Measurements from ENCODE around the gene FBXW2. TPM values are rescaled to one million over a fixed set of nuclear protein-coding genes. Genes with fewer than 3 reads are reported as not detected.
A peak's percentile ranks its signal among the peaks of the same experiment; 100 is the strongest.
"Not testable (repeated sequence)": the region's sequence is repeated elsewhere in the genome, so short reads cannot be mapped to it uniquely, and the experiment has no call there.

The FBXW2 gene
- total RNA-seq, 2 experiments from 2014 or later, result 80.5 to 87.8 TPM

GRCh38 chr9:120755044-120755443, 38.2 kb downstream of the FBXW2 start:
- no peak overlapping the region for H3K27ac Mint-ChIP-seq
- POLR2A ChIA-PET, result interaction anchor here (0.6 to 1.4 kb wide), 3 partner anchors 92 to 307 kb away, joined by 3 to 4 read pairs (median 3); no protein-coding TSS in a partner anchor
- peaks cover 7% of the 10 kb centered on the region for H3K4me1 Mint-ChIP-seq
- no peak overlapping the region for H3K4me3 Mint-ChIP-seq
- H3K27me3 Mint-ChIP-seq, result no peaks in the 10 kb centered on the region
- DNase-seq, result no peak
- peaks cover 3% of the 10 kb centered on the region for H3K36me3 Mint-ChIP-seq
- ATAC-seq (ENCODE audit: low read depth), result no peak
- no peaks in the 10 kb centered on the region for H3K9me3 Mint-ChIP-seq

DNA sequence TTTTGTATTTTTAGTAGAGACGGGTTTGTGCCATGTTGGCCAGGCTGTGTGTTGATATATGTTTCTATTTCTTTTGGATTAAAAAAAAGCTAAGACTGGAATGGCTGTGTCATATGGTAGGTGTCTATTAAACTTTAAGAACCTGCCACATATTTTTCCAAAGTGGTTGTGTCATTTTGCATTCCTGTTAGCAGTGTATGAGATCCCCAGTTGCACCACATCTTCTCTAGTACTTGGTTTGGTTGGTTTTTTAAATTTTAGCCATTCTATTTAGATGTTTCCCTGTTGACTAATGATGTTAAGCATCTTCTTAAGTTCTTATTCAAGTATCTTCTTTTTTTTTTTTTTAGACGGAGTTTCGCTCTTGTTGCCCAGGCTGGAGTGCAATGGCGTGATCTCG, 42.8 kb downstream of the FBXW2 start:
- POLR2A ChIA-PET, result no interaction called here
- no peak for DNase-seq
- peaks cover 2% of the 10 kb centered on the region for H3K36me3 Mint-ChIP-seq
- no peak overlapping the region for H3K4me3 Mint-ChIP-seq
- no peak overlapping the region for H3K27ac Mint-ChIP-seq
- H3K9me3 Mint-ChIP-seq, result no peaks in the 10 kb centered on the region
- H3K4me1 Mint-ChIP-seq, result peaks cover 4% of the 10 kb centered on the region
- no peaks in the 10 kb centered on the region for H3K27me3 Mint-ChIP-seq
- ATAC-seq (ENCODE audit: low read depth), result no peak

DNA sequence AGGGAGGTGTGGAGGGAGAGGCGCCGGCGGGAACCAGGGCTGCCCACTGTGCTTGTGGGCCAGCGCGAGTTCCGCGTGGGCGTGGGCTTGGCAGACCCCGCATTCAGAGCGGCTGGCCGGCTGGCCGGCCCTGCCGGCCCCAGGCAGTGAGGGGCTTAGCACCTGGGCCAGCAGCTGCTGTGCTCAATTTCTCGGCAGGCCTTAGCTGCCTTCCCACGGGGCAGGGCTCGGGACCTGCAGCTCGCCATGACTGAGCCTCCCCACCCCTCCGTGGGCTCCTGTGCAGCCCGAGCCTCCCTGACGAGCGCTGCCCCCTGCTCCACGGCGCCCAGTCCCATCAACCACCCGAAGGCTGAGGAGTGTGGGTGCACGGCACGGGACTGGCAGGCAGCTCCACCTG, 46.9 kb downstream of the FBXW2 start:
- not testable (repeated sequence) for H3K4me3 Mint-ChIP-seq; H3K36me3 Mint-ChIP-seq; H3K9me3 Mint-ChIP-seq; H3K4me1 Mint-ChIP-seq; DNase-seq; H3K27ac Mint-ChIP-seq; ATAC-seq (ENCODE audit: low read depth); H3K27me3 Mint-ChIP-seq
- POLR2A ChIA-PET, result interaction anchor here (1.2 kb wide), 1 partner anchor 10 kb away, joined by 3 read pairs; no protein-coding TSS in a partner anchor

- ATAC-seq (ENCODE audit: low read depth) (no peak), DNase-seq (no peak)
- H3K9me3 Mint-ChIP-seq, result no peaks in the 10 kb centered on the region
- H3K4me1 Mint-ChIP-seq, result peaks cover 5% of the 10 kb centered on the region
- no peaks in the 10 kb centered on the region for H3K27me3 Mint-ChIP-seq
- no peak overlapping the region for H3K4me3 Mint-ChIP-seq
- H3K27ac Mint-ChIP-seq, result no peak overlapping the region
- POLR2A ChIA-PET, result no interaction called here
- H3K36me3 Mint-ChIP-seq, result peaks cover 2% of the 10 kb centered on the region
Measured at GRCh38 chr9:120745278-120745677, 47.9 kb downstream of the FBXW2 start.

DNA sequence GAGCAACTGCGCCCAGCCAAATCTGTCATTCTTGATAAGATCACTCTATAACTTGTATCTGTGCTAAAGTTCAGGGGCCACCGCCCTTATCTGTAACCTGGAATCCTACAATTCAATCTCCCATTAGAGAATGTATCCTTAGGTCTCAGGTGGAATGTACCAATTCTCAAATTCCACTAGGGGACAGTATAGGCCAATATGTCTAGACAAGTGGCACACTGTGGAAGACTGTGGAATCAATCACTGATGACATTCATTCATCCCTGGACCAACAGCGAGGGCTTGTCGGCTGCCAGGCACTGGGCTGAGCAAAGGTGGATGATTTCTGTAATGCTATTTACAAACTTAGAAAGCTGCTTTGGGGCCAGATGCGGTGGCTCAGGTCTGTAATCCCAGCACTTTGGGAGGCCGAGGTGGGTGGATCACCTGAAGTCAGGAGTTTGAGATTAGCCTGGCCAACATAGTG, 50.2 kb downstream of the FBXW2 start:
- H3K27me3 Mint-ChIP-seq, result no peaks in the 10 kb centered on the region
- H3K4me1 Mint-ChIP-seq, result peaks cover 5% of the 10 kb centered on the region
- no peaks in the 10 kb centered on the region for H3K9me3 Mint-ChIP-seq
- POLR2A ChIA-PET, result no interaction called here
- H3K27ac Mint-ChIP-seq, result no peak overlapping the region
- peak; percentile 81 for ATAC-seq (ENCODE audit: low read depth)
- DNase-seq, result no peak
- H3K4me3 Mint-ChIP-seq, result no peak overlapping the region
- peaks cover 2% of the 10 kb centered on the region for H3K36me3 Mint-ChIP-seq

DNA sequence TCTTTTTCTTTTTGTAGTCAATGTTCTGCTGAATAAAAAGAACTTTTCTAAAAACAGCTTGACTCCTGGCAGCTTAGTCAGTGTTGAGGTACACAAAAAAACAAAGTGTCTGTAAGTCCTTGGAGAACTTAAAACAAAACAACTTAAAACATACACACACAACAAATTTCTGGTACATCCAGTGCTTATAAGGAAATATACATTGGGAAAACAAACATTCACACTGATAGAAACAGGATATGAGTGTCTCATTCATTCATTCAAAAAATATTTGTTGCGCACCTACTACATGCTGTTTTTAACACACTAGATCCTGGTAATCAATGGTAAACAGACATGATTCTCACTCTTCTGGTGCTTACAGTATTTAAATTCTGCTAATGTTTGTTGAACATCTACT, 51.5 kb downstream of the FBXW2 start:
- no peak for DNase-seq
- Mint-ChIP-seq H3K4me3 (no peak overlapping the region), H3K9me3 (no peaks in the 10 kb centered on the region), H3K4me1 (peaks cover 2% of the 10 kb centered on the region), H3K27ac (no peak overlapping the region), H3K27me3 (no peaks in the 10 kb centered on the region), H3K36me3 (peaks cover 2% of the 10 kb centered on the region)
- POLR2A ChIA-PET, result no interaction called here
- ATAC-seq (ENCODE audit: low read depth), result no peak

GRCh38 chr9:120741191-120741590, 52.0 kb downstream of the FBXW2 start:
- POLR2A ChIA-PET, result no interaction called here
- Mint-ChIP-seq H3K27ac (no peak overlapping the region), H3K4me3 (no peak overlapping the region), H3K4me1 (peaks cover 2% of the 10 kb centered on the region), H3K36me3 (peaks cover 2% of the 10 kb centered on the region), H3K27me3 (no peaks in the 10 kb centered on the region), H3K9me3 (no peaks in the 10 kb centered on the region)
- DNase-seq, result no peak
- no peak for ATAC-seq (ENCODE audit: low read depth)

- Mint-ChIP-seq H3K4me1 (peaks cover 5% of the 10 kb centered on the region), H3K27me3 (no peaks in the 10 kb centered on the region), H3K27ac (no peak overlapping the region), H3K4me3 (no peak overlapping the region), H3K36me3 (no peaks in the 10 kb centered on the region), H3K9me3 (no peaks in the 10 kb centered on the region)
- DNase-seq (no peak), ATAC-seq (ENCODE audit: low read depth) (no peak)
- POLR2A ChIA-PET, result no interaction called here
Measured at GRCh38 chr9:120740132-120740531, 53.1 kb downstream of the FBXW2 start.

DNA sequence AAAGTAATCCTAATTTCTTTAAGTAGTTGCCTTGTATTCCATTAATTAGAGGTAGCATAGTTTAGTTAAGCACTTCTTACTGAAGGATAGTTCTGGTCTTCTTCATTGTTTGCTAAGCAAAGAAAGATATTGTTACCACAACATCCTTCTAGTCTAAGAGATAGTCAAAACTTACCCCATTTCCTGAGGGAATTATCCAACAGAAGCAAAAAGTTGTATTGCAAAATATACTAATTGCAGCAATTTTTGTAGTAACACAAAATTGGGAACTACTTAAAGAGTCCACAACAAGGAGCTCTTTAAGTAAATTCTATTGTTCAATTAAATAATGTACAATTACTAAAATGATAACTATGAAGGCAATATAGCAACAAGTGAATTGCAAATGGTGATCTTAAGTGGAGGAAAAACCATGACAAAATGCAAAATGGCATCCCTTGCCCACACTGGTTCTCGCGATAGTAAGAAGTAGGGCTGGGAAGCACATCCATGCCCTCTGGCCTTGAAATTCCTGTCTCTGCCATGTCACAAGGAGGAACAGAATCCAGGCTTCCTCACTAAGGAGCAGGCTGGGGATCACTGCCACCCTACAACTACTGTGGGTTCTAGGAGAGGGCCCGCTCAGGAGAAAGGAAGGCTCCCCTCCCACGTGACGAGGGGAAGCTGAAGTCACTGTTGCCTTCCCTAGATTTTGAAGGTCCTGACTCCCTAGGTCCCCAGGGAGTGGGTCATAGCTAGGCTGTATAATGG, 55.6 kb downstream of the FBXW2 start:
- Mint-ChIP-seq H3K9me3 (no peaks in the 10 kb centered on the region), H3K27me3 (no peaks in the 10 kb centered on the region), H3K27ac (no peak overlapping the region), H3K4me1 (peaks cover 11% of the 10 kb centered on the region), H3K36me3 (no peaks in the 10 kb centered on the region), H3K4me3 (no peak overlapping the region)
- DNase-seq (no peak), ATAC-seq (ENCODE audit: low read depth) (no peak)
- POLR2A ChIA-PET, result interaction anchor here (0.6 kb wide), 1 partner anchor 32 kb away, joined by 6 read pairs; no protein-coding TSS in a partner anchor

- Mint-ChIP-seq H3K27me3 (no peaks in the 10 kb centered on the region), H3K36me3 (no peaks in the 10 kb centered on the region), H3K9me3 (no peaks in the 10 kb centered on the region), H3K4me1 (peaks cover 11% of the 10 kb centered on the region), H3K4me3 (no peak overlapping the region), H3K27ac (no peak overlapping the region)
- no peak for DNase-seq
- ATAC-seq (ENCODE audit: low read depth), result no peak
- POLR2A ChIA-PET, result no interaction called here
Measured at GRCh38 chr9:120736881-120737280, 56.3 kb downstream of the FBXW2 start.

DNA sequence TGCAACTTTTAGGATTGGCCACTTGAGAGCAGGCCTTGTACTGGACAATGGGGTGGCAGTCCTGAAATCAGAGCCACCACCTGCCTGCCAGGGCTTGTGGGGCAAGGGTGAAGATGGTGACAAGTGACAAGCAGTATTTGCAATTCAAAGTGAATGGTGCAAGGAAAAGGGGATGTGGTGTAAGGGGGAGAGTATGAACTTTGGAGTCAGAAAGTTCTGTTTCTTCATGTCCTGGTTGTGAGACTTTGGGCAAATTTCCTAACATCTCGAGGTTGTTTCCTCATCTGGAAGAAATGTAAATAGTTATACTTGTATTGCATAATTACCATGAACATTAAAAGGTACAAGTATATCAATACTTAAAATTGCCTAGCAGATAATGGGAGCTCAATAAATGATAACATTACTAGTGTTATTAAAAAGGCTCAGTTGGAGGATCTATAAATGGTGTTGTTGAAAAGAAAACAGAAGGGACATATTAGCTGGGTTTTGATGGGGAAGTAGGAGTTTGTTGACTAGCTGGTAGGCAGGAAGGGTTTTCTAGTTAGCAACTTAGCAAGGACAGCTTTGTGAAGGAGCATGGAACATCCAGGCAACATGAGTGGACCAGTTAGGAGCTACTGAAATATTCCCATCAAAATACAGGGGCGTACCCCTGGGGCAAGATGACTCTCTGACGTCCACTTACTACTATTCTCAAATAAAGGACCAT, 57.6 kb downstream of the FBXW2 start:
- no peak for ATAC-seq (ENCODE audit: low read depth)
- Mint-ChIP-seq H3K9me3 (no peaks in the 10 kb centered on the region), H3K36me3 (no peaks in the 10 kb centered on the region), H3K27me3 (no peaks in the 10 kb centered on the region), H3K4me1 (peaks cover 11% of the 10 kb centered on the region), H3K27ac (no peak overlapping the region), H3K4me3 (no peak overlapping the region)
- no peak for DNase-seq
- POLR2A ChIA-PET, result no interaction called here

- H3K27ac Mint-ChIP-seq, result no peak overlapping the region
- H3K4me1 Mint-ChIP-seq, result peaks cover 11% of the 10 kb centered on the region
- H3K36me3 Mint-ChIP-seq, result no peaks in the 10 kb centered on the region
- H3K9me3 Mint-ChIP-seq, result no peaks in the 10 kb centered on the region
- H3K27me3 Mint-ChIP-seq, result no peaks in the 10 kb centered on the region
- H3K4me3 Mint-ChIP-seq, result no peak overlapping the region
- no peak for ATAC-seq (ENCODE audit: low read depth)
- POLR2A ChIA-PET, result no interaction called here
- no peak for DNase-seq
Measured at GRCh38 chr9:120734607-120735410, 58.4 kb downstream of the FBXW2 start.

GRCh38 chr9:120733190-120733589, 60.0 kb downstream of the FBXW2 start:
- Mint-ChIP-seq H3K36me3 (no peaks in the 10 kb centered on the region), H3K4me1 (peaks cover 13% of the 10 kb centered on the region), H3K27me3 (no peaks in the 10 kb centered on the region), H3K4me3 (no peak overlapping the region), H3K27ac (no peak overlapping the region), H3K9me3 (no peaks in the 10 kb centered on the region)
- ATAC-seq (ENCODE audit: low read depth) (no peak), DNase-seq (no peak)
- POLR2A ChIA-PET, result no interaction called here
